ENCODE data around the gene PACS2. TPM values are rescaled to one million over a fixed set of nuclear protein-coding genes. Genes with fewer than 3 reads are reported as not detected.

Gene PACS2
- polyA plus RNA-seq, 1 of the 3 experiments (the other 2 are of a cell fraction) = 42.7 TPM

GRCh38 chr14:105388976-105389375 lies 74.4 kb downstream of the PACS2 start:
- H3K79me2 ChIP-seq (ENCODE audit: insufficient read depth) = no peaks in the 10 kb centered on the region
- POLR2A ChIA-PET = interaction anchor here (0.6 kb wide), 1 partner anchor 19 kb away, joined by 3 read pairs; no protein-coding TSS in a partner anchor
- no peak overlapping the region for H3K9ac ChIP-seq
- H4K20me1 ChIP-seq (ENCODE audit: insufficient read depth) = no peaks in the 10 kb centered on the region
- CTCF ChIA-PET = interaction anchor here (0.9 to 3.8 kb wide), 4 partner anchors 18 to 139 kb away, joined by 3 to 21 read pairs (median 8); no protein-coding TSS in a partner anchor
- no peaks in the 10 kb centered on the region for H3K9me3 ChIP-seq
- H3K36me3 ChIP-seq (replicated peaks in 1 of 2; ENCODE audit: control insufficient read depth in 1 of 2, insufficient read depth in 2 of 2, low read length in 1 of 2) = peaks cover 0 to 39% of the 10 kb centered on the region in 2 experiments
- H3K27ac ChIP-seq (ENCODE audit: low read depth in 2 of 2, low read length in 1 of 2) = no peak overlapping the region
- H3K4me1 ChIP-seq (ENCODE audit: control insufficient read depth in 1 of 2, insufficient read depth in 2 of 2, low read depth in 1 of 2, low read length in 1 of 2) = peaks cover 0 to 7% of the 10 kb centered on the region in 2 experiments; a peak in 1 of 4 replicates
- H3F3A ChIP-seq (replicated peaks; ENCODE audit: insufficient read depth) = no peaks in the 10 kb centered on the region
- H3K27me3 ChIP-seq (ENCODE audit: insufficient read depth) = no peaks in the 10 kb centered on the region
- no peaks in the 10 kb centered on the region for H3K9me2 ChIP-seq
- no peak for DNase-seq
- TF ChIP-seq FOXJ3 (CRISPR knock-in tag; IDR thresholded peaks at IDR 0.05) = no peak
- TF ChIP-seq, protein P1, sequence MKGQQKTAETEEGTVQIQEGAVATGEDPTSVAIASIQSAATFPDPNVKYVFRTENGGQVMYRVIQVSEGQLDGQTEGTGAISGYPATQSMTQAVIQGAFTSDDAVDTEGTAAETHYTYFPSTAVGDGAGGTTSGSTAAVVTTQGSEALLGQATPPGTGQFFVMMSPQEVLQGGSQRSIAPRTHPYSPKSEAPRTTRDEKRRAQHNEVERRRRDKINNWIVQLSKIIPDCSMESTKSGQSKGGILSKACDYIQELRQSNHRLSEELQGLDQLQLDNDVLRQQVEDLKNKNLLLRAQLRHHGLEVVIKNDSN (IDR thresholded peaks at IDR 0.05; ENCODE audit: borderline replicate concordance, low read depth) = no peak
- TF ChIP-seq RCOR1 (IDR thresholded peaks at IDR 0.05; ENCODE audit: low read length) = no peak
- TF ChIP-seq RXRA (IDR thresholded peaks at IDR 0.05; ENCODE audit: borderline replicate concordance, low read depth) = no peak
- TF ChIP-seq POLR2AphosphoS5 (IDR thresholded peaks at IDR 0.05; ENCODE audit: low read depth, low read length) = no peak
- TF ChIP-seq PBX3 (IDR thresholded peaks at IDR 0.05) = no peak
- TF ChIP-seq, protein P2, sequence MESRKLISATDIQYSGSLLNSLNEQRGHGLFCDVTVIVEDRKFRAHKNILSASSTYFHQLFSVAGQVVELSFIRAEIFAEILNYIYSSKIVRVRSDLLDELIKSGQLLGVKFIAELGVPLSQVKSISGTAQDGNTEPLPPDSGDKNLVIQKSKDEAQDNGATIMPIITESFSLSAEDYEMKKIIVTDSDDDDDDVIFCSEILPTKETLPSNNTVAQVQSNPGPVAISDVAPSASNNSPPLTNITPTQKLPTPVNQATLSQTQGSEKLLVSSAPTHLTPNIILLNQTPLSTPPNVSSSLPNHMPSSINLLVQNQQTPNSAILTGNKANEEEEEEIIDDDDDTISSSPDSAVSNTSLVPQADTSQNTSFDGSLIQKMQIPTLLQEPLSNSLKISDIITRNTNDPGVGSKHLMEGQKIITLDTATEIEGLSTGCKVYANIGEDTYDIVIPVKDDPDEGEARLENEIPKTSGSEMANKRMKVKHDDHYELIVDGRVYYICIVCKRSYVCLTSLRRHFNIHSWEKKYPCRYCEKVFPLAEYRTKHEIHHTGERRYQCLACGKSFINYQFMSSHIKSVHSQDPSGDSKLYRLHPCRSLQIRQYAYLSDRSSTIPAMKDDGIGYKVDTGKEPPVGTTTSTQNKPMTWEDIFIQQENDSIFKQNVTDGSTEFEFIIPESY (IDR thresholded peaks at IDR 0.05; ENCODE audit: borderline replicate concordance, low read depth) = no peak
- TF ChIP-seq SMC3 (IDR thresholded peaks at IDR 0.05; ENCODE audit: low read depth, low read length) = no peak
- no peak for TF ChIP-seq GABPA (IDR thresholded peaks at IDR 0.05; ENCODE audit: low read depth)
- no peak for TF ChIP-seq RAD21 (IDR thresholded peaks at IDR 0.05; ENCODE audit: low read length)
- no peak for TF ChIP-seq YY1 (IDR thresholded peaks at IDR 0.05; ENCODE audit: low read depth)
- TF ChIP-seq TCF12 (IDR thresholded peaks at IDR 0.05) = no peak
- TF ChIP-seq, protein P3, sequence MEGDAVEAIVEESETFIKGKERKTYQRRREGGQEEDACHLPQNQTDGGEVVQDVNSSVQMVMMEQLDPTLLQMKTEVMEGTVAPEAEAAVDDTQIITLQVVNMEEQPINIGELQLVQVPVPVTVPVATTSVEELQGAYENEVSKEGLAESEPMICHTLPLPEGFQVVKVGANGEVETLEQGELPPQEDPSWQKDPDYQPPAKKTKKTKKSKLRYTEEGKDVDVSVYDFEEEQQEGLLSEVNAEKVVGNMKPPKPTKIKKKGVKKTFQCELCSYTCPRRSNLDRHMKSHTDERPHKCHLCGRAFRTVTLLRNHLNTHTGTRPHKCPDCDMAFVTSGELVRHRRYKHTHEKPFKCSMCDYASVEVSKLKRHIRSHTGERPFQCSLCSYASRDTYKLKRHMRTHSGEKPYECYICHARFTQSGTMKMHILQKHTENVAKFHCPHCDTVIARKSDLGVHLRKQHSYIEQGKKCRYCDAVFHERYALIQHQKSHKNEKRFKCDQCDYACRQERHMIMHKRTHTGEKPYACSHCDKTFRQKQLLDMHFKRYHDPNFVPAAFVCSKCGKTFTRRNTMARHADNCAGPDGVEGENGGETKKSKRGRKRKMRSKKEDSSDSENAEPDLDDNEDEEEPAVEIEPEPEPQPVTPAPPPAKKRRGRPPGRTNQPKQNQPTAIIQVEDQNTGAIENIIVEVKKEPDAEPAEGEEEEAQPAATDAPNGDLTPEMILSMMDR (IDR thresholded peaks at IDR 0.05) = no peak
- TF ChIP-seq RFX5 (IDR thresholded peaks at IDR 0.05; ENCODE audit: low read length) = no peak
- no peak overlapping the region for H3K4me3 ChIP-seq (ENCODE audit: low read depth in 2 of 2, low read length in 1 of 2)
- H3K4me2 ChIP-seq = no peak overlapping the region
- WGBS (ENCODE audit: low lambda C conversion rate) = 98% methylated on average over 8 of the region's 16 CpGs
- H2AFZ ChIP-seq (ENCODE audit: low read depth) = no peak overlapping the region

Measured in SK-N-SH (cell line).